Activated naive CD8-positive, alpha-beta T cell treated with anti-CD3 and anti-CD28 coated beads, Interleukin-2, amount 10 ng/mL, durations not matched to agents 7 days and 5 days (primary cell): ENCODE data around the gene RAI2. TPM values are rescaled to one million over a fixed set of nuclear protein-coding genes. Genes with fewer than 3 reads are reported as not detected.

Experiments
- ATAC-seq: fragments of 150-1000 bp; cut with Tn5 transposase; one replicate; pipeline ENCODE4 v1.10.0; 2021; ENCODE audit warnings: low read depth, moderate library complexity
- POLR2A ChIA-PET: fragments of 350-600 bp; sonication (Branson Sonifier 250); formaldehyde crosslinking; loops from one replicate; lab custom pipeline; 2021; ENCODE audit warnings: antibody characterized with exemption; lab: Charles Lee
- DNase-seq: peaks from one replicate; pipeline ENCODE4 v3.0.0; 2021
- H3K27ac Mint-ChIP-seq: one replicate; pipeline ENCODE4 v1.8.0; 2022; ENCODE audit warnings: mild to moderate bottlenecking, mixed read lengths
- H3K27me3 Mint-ChIP-seq: one replicate; pipeline ENCODE4 v1.8.0; 2022; ENCODE audit warnings: mild to moderate bottlenecking, moderate library complexity, mixed read lengths
- H3K36me3 Mint-ChIP-seq: one replicate; pipeline ENCODE4 v1.8.0; 2021; ENCODE audit warnings: mild to moderate bottlenecking, mixed read lengths
- H3K4me1 Mint-ChIP-seq: one replicate; pipeline ENCODE4 v1.8.0; 2021; ENCODE audit warnings: mixed read lengths
- H3K4me3 Mint-ChIP-seq: one replicate; pipeline ENCODE4 v1.8.0; 2022; ENCODE audit warnings: mild to moderate bottlenecking, moderate library complexity, mixed read lengths
- H3K9me3 Mint-ChIP-seq: one replicate; pipeline ENCODE4 v1.8.0; 2021; ENCODE audit warnings: mixed read lengths
- total RNA-seq, 2 experiments: library from RNA; stranded (reverse); gene quantifications; one replicate each; pipeline ENCODE4 v1.2.3, GENCODE V29; 2021

RAI2 gene
- total RNA-seq = not detected

GRCh38 chrX:17860811-17861488, at the start of gene RAI2:
TSS of gene RAI2 (minus strand) at chrX:17861298. CDS start at chrX:17802010, 59,288 bp downstream.
- peaks cover 3% of the 10 kb centered on the region for H3K4me1 Mint-ChIP-seq
- no peak within 1 kb of the TSS for H3K27ac Mint-ChIP-seq
- ATAC-seq (peak; percentile 33), DNase-seq (peak; percentile 28)
- H3K27me3 Mint-ChIP-seq = peaks cover 38% of the 10 kb centered on the region
- H3K9me3 Mint-ChIP-seq = no peaks in the 10 kb centered on the region
- H3K36me3 Mint-ChIP-seq = no peaks in the 10 kb centered on the region
- peak within 1 kb of the TSS; percentile 59 for H3K4me3 Mint-ChIP-seq
- POLR2A ChIA-PET = no interaction called here

DNA sequence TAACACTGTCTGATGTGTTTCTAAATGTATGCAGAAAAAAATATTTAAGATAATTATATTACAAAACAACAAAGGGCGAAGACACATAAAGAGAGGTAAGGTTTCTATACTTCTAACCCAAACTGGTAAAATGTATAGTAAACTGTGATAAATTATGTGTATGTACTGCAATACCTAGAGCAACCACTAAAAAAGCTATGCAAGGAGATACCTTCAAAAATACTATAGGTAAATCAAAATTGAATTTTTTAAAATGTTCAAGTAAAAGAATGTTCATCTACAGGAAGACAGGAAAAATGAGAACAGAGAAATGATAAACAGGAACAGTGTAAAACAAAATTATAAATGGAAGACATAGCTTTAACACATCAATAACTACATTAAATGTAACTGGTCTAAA, 27.3 kb upstream of the RAI2 start:
- Mint-ChIP-seq H3K27ac (no peak overlapping the region), H3K36me3 (no peaks in the 10 kb centered on the region), H3K9me3 (no peaks in the 10 kb centered on the region), H3K4me3 (no peak overlapping the region), H3K27me3 (peaks cover 12% of the 10 kb centered on the region), H3K4me1 (no peaks in the 10 kb centered on the region)
- POLR2A ChIA-PET = no interaction called here
- DNase-seq (no peak), ATAC-seq (no peak)

DNA sequence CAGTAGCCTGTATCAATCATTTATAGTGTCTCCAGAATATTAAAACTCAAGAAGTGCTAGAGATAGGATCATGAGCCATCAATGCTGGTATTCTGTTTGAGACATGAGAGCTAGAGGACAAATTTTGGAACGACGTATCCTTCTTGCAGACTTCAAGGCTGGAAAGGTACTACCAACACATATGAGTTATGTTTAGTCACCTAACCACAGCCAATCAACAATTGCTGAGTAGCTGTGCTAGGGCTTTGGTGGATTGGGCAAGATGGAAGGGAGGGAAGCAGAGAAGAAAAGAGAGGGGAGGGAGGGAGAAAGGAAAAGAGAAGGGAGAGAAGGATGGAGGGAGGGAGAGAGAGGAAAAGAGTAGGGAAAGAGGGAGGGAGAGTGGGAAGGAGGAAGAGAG, 21.6 kb upstream of the RAI2 start:
- no peaks in the 10 kb centered on the region for H3K9me3 Mint-ChIP-seq
- no peaks in the 10 kb centered on the region for H3K36me3 Mint-ChIP-seq
- H3K4me1 Mint-ChIP-seq = no peaks in the 10 kb centered on the region
- ATAC-seq = no peak
- H3K27me3 Mint-ChIP-seq = peaks cover 7% of the 10 kb centered on the region
- POLR2A ChIA-PET = no interaction called here
- DNase-seq = no peak
- H3K4me3 Mint-ChIP-seq = no peak overlapping the region
- no peak overlapping the region for H3K27ac Mint-ChIP-seq

- POLR2A ChIA-PET = no interaction called here
- H3K27me3 Mint-ChIP-seq = peaks cover 7% of the 10 kb centered on the region
- ATAC-seq (no peak), DNase-seq (no peak)
- H3K4me3 Mint-ChIP-seq = no peak overlapping the region
- H3K36me3 Mint-ChIP-seq = no peaks in the 10 kb centered on the region
- H3K27ac Mint-ChIP-seq = no peak overlapping the region
- H3K4me1 Mint-ChIP-seq = no peaks in the 10 kb centered on the region
- no peaks in the 10 kb centered on the region for H3K9me3 Mint-ChIP-seq
Observed at GRCh38 chrX:17878028-17878670, 17.1 kb upstream of the RAI2 start.

- Mint-ChIP-seq H3K9me3 (no peaks in the 10 kb centered on the region), H3K4me1 (no peaks in the 10 kb centered on the region), H3K36me3 (no peaks in the 10 kb centered on the region), H3K4me3 (no peak overlapping the region), H3K27ac (no peak overlapping the region), H3K27me3 (peaks cover 5% of the 10 kb centered on the region)
- no peak for ATAC-seq
- POLR2A ChIA-PET = no interaction called here
- no peak for DNase-seq
Observed at GRCh38 chrX:17876135-17876534, 15.0 kb upstream of the RAI2 start.

- Mint-ChIP-seq H3K4me1 (no peaks in the 10 kb centered on the region), H3K4me3 (no peak overlapping the region), H3K36me3 (no peaks in the 10 kb centered on the region), H3K27me3 (no peaks in the 10 kb centered on the region), H3K27ac (no peak overlapping the region), H3K9me3 (no peaks in the 10 kb centered on the region)
- POLR2A ChIA-PET = no interaction called here
- DNase-seq (no peak), ATAC-seq (no peak)
Observed at GRCh38 chrX:17869580-17869979, 8.5 kb upstream of the RAI2 start.

DNA sequence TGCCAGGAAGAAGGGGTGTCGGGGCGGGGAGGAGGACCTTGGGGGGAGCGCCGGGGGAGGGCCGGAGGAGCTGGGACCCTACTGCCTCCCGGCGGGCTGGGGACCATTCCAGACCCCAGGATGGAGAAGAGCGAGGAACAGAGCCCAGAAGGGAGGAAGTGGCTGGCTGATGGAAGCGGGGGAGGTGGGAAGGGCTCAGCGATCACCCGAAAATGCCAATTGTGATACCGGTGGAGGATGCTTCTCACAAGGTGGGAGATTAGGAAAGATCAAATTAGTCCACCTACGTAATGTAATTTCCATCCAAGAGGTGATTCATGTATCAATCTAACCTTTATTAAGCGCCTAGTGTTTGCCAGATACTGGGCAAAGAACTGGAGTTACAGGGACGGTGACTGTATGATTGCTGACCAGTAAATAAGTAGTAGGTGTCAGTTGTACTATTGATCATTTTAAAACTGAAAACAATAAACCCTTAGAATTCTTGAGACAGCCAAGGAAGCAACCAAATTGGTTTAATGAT, 452 bp upstream of the RAI2 start:
- ATAC-seq (no peak), DNase-seq (no peak)
- Mint-ChIP-seq H3K4me3 (peak overlapping the region; percentile 51), H3K36me3 (no peaks in the 10 kb centered on the region), H3K27me3 (peaks cover 38% of the 10 kb centered on the region), H3K4me1 (peaks cover 3% of the 10 kb centered on the region), H3K27ac (no peak overlapping the region), H3K9me3 (no peaks in the 10 kb centered on the region)
- POLR2A ChIA-PET = no interaction called here

DNA sequence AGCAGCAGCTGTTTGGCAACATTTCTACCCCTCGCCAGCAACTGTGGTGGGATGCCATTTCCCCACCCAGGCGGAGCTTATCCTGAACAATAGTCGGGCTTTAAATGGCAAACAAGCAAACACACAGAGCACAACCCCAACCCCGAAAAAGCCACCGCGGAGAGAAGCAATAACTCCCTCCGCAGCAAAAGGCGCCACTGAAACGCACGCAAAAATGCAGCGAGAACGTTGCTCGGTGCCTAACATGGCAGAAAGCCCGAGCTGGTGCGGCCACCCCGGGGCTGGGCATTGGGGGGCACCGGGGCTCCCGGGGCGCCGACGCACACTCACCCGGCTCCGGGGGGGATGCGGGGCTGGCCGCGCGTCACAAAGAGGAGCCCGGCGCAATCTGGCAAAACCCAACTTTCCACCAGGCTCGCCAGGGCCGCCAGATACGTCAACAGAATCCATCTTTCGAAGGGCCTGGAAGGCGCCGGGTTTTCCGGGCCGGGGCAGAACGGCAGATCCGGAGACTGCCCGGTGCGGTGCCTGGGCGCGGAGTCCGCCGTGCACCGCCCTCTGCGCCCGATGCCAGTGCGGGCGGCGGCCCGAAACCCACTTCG, 818 bp downstream of the RAI2 start:
- H3K4me1 Mint-ChIP-seq = peaks cover 3% of the 10 kb centered on the region
- POLR2A ChIA-PET = no interaction called here
- ATAC-seq = no peak
- H3K36me3 Mint-ChIP-seq = no peaks in the 10 kb centered on the region
- no peaks in the 10 kb centered on the region for H3K9me3 Mint-ChIP-seq
- DNase-seq = no peak
- peak overlapping the region; percentile 59 for H3K4me3 Mint-ChIP-seq
- no peak overlapping the region for H3K27ac Mint-ChIP-seq
- peaks cover 38% of the 10 kb centered on the region for H3K27me3 Mint-ChIP-seq

GRCh38 chrX:17859609-17860178, 1.4 kb downstream of the RAI2 start:
- ATAC-seq = no peak
- POLR2A ChIA-PET = no interaction called here
- Mint-ChIP-seq H3K4me1 (peaks cover 3% of the 10 kb centered on the region), H3K9me3 (no peaks in the 10 kb centered on the region), H3K27ac (no peak overlapping the region), H3K4me3 (peak overlapping the region; percentile 59), H3K36me3 (no peaks in the 10 kb centered on the region), H3K27me3 (peaks cover 38% of the 10 kb centered on the region)
- no peak for DNase-seq

DNA sequence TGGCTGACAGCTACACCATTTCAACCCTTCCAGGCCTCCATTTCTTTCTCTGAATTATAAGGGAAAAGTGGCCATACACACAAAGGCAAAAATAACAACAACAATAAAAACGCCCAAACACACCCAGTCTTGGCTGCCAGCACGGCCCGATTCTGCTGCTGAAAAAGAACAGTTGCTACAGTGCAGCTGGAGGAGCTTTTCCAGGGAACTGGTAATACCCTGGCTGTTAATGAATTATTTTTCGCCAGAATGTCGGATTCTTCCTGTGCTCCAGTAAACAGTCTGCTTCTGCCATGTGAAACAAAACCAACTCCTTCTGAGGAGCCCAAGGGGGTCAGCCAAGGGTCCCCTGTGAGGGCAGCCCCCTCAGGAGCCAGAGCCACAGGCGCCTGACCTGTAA, 6.6 kb downstream of the RAI2 start:
- H3K4me1 Mint-ChIP-seq = no peaks in the 10 kb centered on the region

GRCh38 chrX:17854069-17854468, 7.0 kb downstream of the RAI2 start:
- H3K4me1 Mint-ChIP-seq = no peaks in the 10 kb centered on the region
- H3K27me3 Mint-ChIP-seq = peaks cover 9% of the 10 kb centered on the region
- POLR2A ChIA-PET = no interaction called here
- H3K36me3 Mint-ChIP-seq = no peaks in the 10 kb centered on the region
- no peak for DNase-seq
- H3K27ac Mint-ChIP-seq = no peak overlapping the region
- H3K4me3 Mint-ChIP-seq = no peak overlapping the region
- no peaks in the 10 kb centered on the region for H3K9me3 Mint-ChIP-seq
- no peak for ATAC-seq

More for the DNA sequence above, 6.6 kb downstream of the RAI2 start:
- ATAC-seq (no peak), DNase-seq (no peak)
- Mint-ChIP-seq H3K36me3 (no peaks in the 10 kb centered on the region), H3K4me3 (no peak overlapping the region), H3K9me3 (no peaks in the 10 kb centered on the region), H3K27ac (no peak overlapping the region), H3K27me3 (peaks cover 13% of the 10 kb centered on the region)
- POLR2A ChIA-PET = no interaction called here

DNA sequence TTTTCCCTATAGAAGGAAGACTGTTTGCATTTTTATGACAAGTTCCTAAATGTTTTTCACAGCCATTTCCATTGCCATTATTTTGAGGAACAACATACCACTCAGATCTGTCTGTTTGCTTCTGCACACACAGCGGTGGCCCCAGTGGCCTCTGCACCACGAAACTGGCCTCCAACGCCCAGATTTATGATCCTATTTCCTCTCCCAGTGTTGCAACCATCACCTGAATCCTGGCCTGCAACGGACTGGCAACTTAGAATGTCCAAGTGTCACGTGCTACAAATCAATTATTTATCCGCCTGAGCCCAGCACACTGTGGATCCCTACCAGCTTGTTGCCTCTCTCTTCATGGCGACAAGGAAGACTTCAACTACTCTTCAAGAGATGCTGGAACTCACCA, 9.2 kb downstream of the RAI2 start:
- Mint-ChIP-seq H3K27me3 (no peaks in the 10 kb centered on the region), H3K9me3 (no peaks in the 10 kb centered on the region), H3K4me3 (no peak overlapping the region), H3K4me1 (no peaks in the 10 kb centered on the region), H3K36me3 (no peaks in the 10 kb centered on the region), H3K27ac (no peak overlapping the region)
- no peak for ATAC-seq
- DNase-seq = no peak
- POLR2A ChIA-PET = no interaction called here

DNA sequence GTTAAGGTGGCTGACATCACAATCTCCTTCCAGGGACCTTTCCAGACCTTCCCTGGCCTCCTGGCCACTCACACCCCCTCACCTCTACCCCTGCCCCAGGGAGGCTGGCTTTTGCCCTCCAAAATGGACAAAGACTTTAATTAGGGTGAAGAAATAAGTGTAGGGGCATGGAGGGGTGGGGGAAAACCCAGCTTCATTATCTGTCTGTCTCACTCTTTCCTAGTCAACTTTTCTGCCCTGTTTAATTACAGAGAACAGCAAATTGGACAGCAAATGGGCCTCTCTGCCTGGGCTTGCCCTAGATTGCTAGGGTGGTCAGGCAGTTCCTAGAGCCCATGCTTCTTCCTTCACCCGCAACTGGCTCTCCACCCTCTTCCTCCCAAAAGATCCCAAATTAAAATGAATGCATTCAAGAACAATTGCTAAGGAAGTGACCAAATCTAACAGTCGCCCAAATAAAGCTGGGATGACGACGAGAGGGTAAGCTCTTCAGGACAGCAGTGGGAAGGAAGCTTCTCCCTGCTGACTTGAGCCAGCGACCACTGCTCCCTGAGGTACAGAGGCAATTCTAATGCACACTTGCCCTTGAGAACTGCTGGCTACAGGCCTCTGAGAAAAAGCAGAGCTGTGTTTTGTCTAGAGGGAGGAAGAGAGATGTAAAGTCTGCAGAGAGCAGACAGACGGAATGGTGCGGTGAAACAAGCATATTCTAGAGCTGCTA, 12.4 kb downstream of the RAI2 start:
- H3K27ac Mint-ChIP-seq = no peak overlapping the region
- H3K27me3 Mint-ChIP-seq = peaks cover 3% of the 10 kb centered on the region
- no peak for DNase-seq
- no peaks in the 10 kb centered on the region for H3K36me3 Mint-ChIP-seq
- no peak for ATAC-seq
- H3K9me3 Mint-ChIP-seq = no peaks in the 10 kb centered on the region
- H3K4me3 Mint-ChIP-seq = no peak overlapping the region
- no peaks in the 10 kb centered on the region for H3K4me1 Mint-ChIP-seq
- POLR2A ChIA-PET = no interaction called here
